GM12878 (cell line): ENCODE results near the gene ARSJ. TPM values are rescaled to one million over a fixed set of nuclear protein-coding genes. Genes with fewer than 3 reads are reported as not detected.

Experiments
- ATAC-seq: fragments of 200-7000 bp; cut with Tn5 transposase; 3 replicates; pipeline ENCODE4 v1.9.1; 2020; ENCODE audit warnings: mild to moderate bottlenecking, moderate library complexity
- BruUV-seq: library from RNA; stranded (reverse); fragments of 400-500 nt; replicated peaks from 2 replicates; lab custom pipeline; 2021; lab: Mats Ljungman, UMichigan
- CTCF ChIA-PET: fragments of 300-600 bp; sonication (Branson Sonifier 250); formaldehyde crosslinking; extraction: SDS; loops from one replicate; lab custom pipeline; 2021; ENCODE audit warnings: inconsistent platforms; lab: Yijun Ruan, JAX
- POLR2A ChIA-PET: fragments of 350-600 bp; formaldehyde crosslinking; extraction: SDS; loops from one replicate; lab custom pipeline; 2021; ENCODE audit warnings: inconsistent platforms; lab: Charles Lee
- RAD21 ChIA-PET: fragments of 300-600 bp; sonication (Branson Sonifier 250); formaldehyde crosslinking; loops from one replicate; lab custom pipeline; 2023; ENCODE audit warnings: antibody characterized with exemption; ENCODE audit not compliant: unreplicated experiment; lab: Charles Lee
- SMC1A ChIA-PET: fragments of 300-600 bp; sonication (Branson Sonifier 250); formaldehyde crosslinking; loops from one replicate; lab custom pipeline; 2023; ENCODE audit not compliant: unreplicated experiment, uncharacterized antibody; lab: Charles Lee
- DNase-seq: peaks from one replicate; pipeline ENCODE4 v3.0.0-alpha.2; 2011; ENCODE audit warnings: low read depth, low spot score
- FAIRE-seq: peaks from 3 replicates; lab custom pipeline; 2011; peaks lifted over from hg19 to GRCh38; lab: Jason Lieb, UNC
- H2AFZ ChIP-seq: 2 replicates; pipeline ENCODE4 v1.6.0; 2011; ENCODE audit warnings: low read depth, low read length, control low read depth; ENCODE audit not compliant: control insufficient read depth
- H3K27ac ChIP-seq: 2 replicates; pipeline ENCODE4 v1.5.1; 2011; ENCODE audit warnings: control low read depth; ENCODE audit not compliant: control insufficient read depth, insufficient read depth
- H3K27me3 ChIP-seq, 2 experiments: replicated peaks in 1 of 2; 2 replicates each; pipeline versions ENCODE4 v1.6.0 to v1.6.1; 2011; ENCODE audit warnings: low read length in 1 of 2; ENCODE audit not compliant: control insufficient read depth in 2 of 2, insufficient read depth in 2 of 2
- H3K36me3 ChIP-seq, 2 experiments: 2 replicates each; pipeline ENCODE4 v1.5.1; 2011; ENCODE audit warnings: low read length in 1 of 2; ENCODE audit not compliant: control insufficient read depth in 2 of 2, insufficient read depth in 2 of 2
- H3K4me1 ChIP-seq: 2 replicates; pipeline ENCODE4 v1.6.1; 2011; ENCODE audit warnings: mild to moderate bottlenecking, low read length, moderate library complexity, mixed read lengths; ENCODE audit not compliant: control insufficient read depth, insufficient read depth
- H3K4me2 ChIP-seq: 2 replicates; pipeline ENCODE4 v1.6.0; 2011; ENCODE audit warnings: control low read depth; ENCODE audit not compliant: control insufficient read depth, insufficient read depth
- H3K4me3 ChIP-seq: fragments of 200-600 bp; sonication (generic); 2 replicates; pipeline ENCODE4 v1.5.1; 2016
- H3K79me2 ChIP-seq: 2 replicates; pipeline ENCODE4 v1.6.0; 2011; ENCODE audit warnings: low read length; ENCODE audit not compliant: control insufficient read depth, insufficient read depth
- H3K9ac ChIP-seq: 2 replicates; pipeline ENCODE4 v1.8.0; 2011; ENCODE audit warnings: low read length, control low read depth, mixed read lengths; ENCODE audit not compliant: control insufficient read depth, insufficient read depth
- H3K9me3 ChIP-seq: replicated peaks from 3 replicates; pipeline ENCODE4 v1.5.1; 2011; ENCODE audit warnings: mild to moderate bottlenecking, low read length; ENCODE audit not compliant: control insufficient read depth, insufficient read depth
- H4K20me1 ChIP-seq: 2 replicates; pipeline ENCODE4 v1.6.0; 2011; ENCODE audit not compliant: control insufficient read depth, insufficient read depth
- BACH1 ChIP-seq: fragments of 450-650 bp; IDR thresholded peaks from 2 replicates; pipeline ENCODE4 v1.6.1; 2017; ENCODE audit warnings: mild to moderate bottlenecking, borderline replicate concordance
- ETV6 ChIP-seq, 2 experiments: fragments of 450-650 bp in 1 of 2; IDR thresholded peaks in 1 of 2; conservative IDR thresholded peaks in 1 of 2; 2 replicates each; pipeline ENCODE4 v1.6.1; 2014; ENCODE audit warnings: antibody characterized with exemption in 1 of 2, borderline replicate concordance in 1 of 2, low read depth in 1 of 2, mild to moderate bottlenecking in 1 of 2, moderate library complexity in 1 of 2
- IKZF2 ChIP-seq, 2 experiments: fragments of 450-650 bp; IDR thresholded peaks; 2 replicates each; pipeline ENCODE4 v1.6.1; 2017; ENCODE audit warnings: mild to moderate bottlenecking in 2 of 2, moderate library complexity in 2 of 2
- MYC ChIP-seq: IDR thresholded peaks from 2 replicates; pipeline ENCODE4 v1.6.1; 2011; ENCODE audit warnings: mild to moderate bottlenecking, low read length, moderate library complexity, inconsistent platforms; ENCODE audit not compliant: insufficient read depth, insufficient replicate concordance, insufficient read length, severe bottlenecking
- NR2F1 ChIP-seq: fragments of 450-650 bp; conservative IDR thresholded peaks from 2 replicates; pipeline ENCODE4 v1.6.1; 2017; ENCODE audit warnings: mild to moderate bottlenecking
- PAX5 ChIP-seq: IDR thresholded peaks from 2 replicates; pipeline ENCODE4 v1.6.1; 2011; ENCODE audit warnings: low read depth, low read length, borderline replicate concordance
- PAX8 ChIP-seq: fragments of 450-650 bp; IDR thresholded peaks from 2 replicates; pipeline ENCODE4 v1.6.1; 2017; ENCODE audit warnings: mild to moderate bottlenecking, moderate library complexity
- TAF1 ChIP-seq: IDR thresholded peaks from 2 replicates; pipeline ENCODE4 v1.6.1; 2011; ENCODE audit warnings: mild to moderate bottlenecking, low read depth, low read length, borderline replicate concordance
- TARDBP ChIP-seq: IDR thresholded peaks from 2 replicates; pipeline ENCODE4 v1.6.1; 2016; ENCODE audit warnings: borderline replicate concordance
- YBX1 ChIP-seq: fragments of 450-650 bp; IDR thresholded peaks from 2 replicates; pipeline ENCODE4 v1.6.1; 2016; ENCODE audit warnings: antibody characterized with exemption
- WGBS: methylation state at CpG from one replicate; pipeline ENCODE4 v1.1.6; 2016; ENCODE audit warnings: low lambda C conversion rate; ENCODE audit not compliant: insufficient replicate concordance, insufficient coverage; ENCODE audit errors: missing lambda C conversion rate; 5-methylcytosine and 5-hydroxymethylcytosine counted together
- in situ Hi-C: fragments of 300-500 bp; cut with MboI; formaldehyde crosslinking; loops from 9 replicates; pipeline ENCODE4 v1.14.3; 2018; ENCODE audit warnings: mixed read lengths
- intact Hi-C: fragments of 100-400 bp; cut with micrococcal nuclease; formaldehyde crosslinking; loops from one replicate; pipeline ENCODE4 v1.14.2; 2022; ENCODE audit not compliant: unreplicated experiment
- polyA plus RNA-seq, 11 experiments: library from polyadenylated mRNA; depleted of rRNA in 4 of 11; unstranded in 6 of 11; stranded (reverse) in 5 of 11; fragments of >200 nt; fragmentation: Nextera tagmentation in 4 of 11; fragmentation: Illumina TruSeq in 1 of 11; extraction: Ambion mirVana in 4 of 11; extraction: Trizol in 1 of 11; gene quantifications; 1 replicate in 1 of 11; 2 replicates in 10 of 11; pipeline versions ENCODE4 v1.2.1 to v1.2.3, GENCODE V29; 2011 to 2016; ENCODE audit warnings: inconsistent platforms in 2 of 11, missing spikeins in 2 of 11, low read depth in 1 of 11
- total RNA-seq, 4 experiments: library from RNA; depleted of rRNA in 3 of 4; stranded (reverse); fragments of >200 nt in 3 of 4; fragmentation: Illumina TruSeq in 1 of 4; extraction: Trizol in 1 of 4; gene quantifications; 2 replicates each; pipeline versions ENCODE4 v1.2.1 to v1.2.3, GENCODE V29; 2013 to 2021
- TF ChIP-seq, protein P1 (sequence below): fragments of 450-650 bp; IDR thresholded peaks from 2 replicates; pipeline ENCODE4 v1.6.1; 2017; ENCODE audit warnings: antibody characterized with exemption, mild to moderate bottlenecking, moderate library complexity

Gene ARSJ
- total and polyA plus RNA-seq, 10 of the 15 experiments (the other 5 are each of a cell fraction or from before 2014, with no cell fraction given), result under 0.01 to 0.19 (median 0.04) TPM; not detected in 5

DNA sequence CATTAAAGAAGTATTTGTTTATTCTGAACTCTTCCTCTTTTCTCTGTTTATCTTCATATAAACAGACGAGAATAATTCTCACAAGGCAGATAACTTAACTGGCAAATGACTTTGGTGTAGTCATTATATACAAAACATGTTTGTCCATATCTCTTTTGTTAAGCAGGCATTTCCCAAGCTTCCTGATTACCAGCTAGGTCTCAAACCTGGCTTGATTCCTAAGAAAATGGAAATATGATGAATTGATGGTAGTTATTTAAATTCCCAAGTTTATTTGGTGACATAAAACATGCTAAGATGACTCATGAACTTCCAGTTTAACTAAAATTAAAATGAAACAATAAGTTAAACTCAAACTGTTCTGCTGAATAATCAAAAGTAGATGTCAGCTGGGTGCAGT, 96.8 kb downstream of the ARSJ start:
- DNase-seq, result no peak
- Histone ChIP-seq H4K20me1 (no peaks in the 10 kb centered on the region), H3K27me3 (no peaks in the 10 kb centered on the region), H3K9ac (no peak overlapping the region)
- RAD21 ChIA-PET, result no interaction called here
- SMC1A ChIA-PET, result interaction anchor here (0.6 to 2.1 kb wide), 3 partner anchors 8 to 82 kb away, joined by 3 to 7 read pairs (median 6); no protein-coding TSS in a partner anchor
- intact Hi-C loops, result no loop called here
- TF ChIP-seq MYC (no peak), BACH1 (no peak), TARDBP (no peak), NR2F1 (no peak), PAX8 (no peak), YBX1 (no peak), PAX5 (no peak), TAF1 (no peak), ETV6 (conservative IDR thresholded peaks at IDR 0.05 in 1 of 2, IDR thresholded peaks at IDR 0.05 in 1 of 2; ENCODE audit: borderline replicate concordance in 1 of 2, low read depth in 1 of 2) (no peak), IKZF2 (IDR thresholded peaks at IDR 0.05) (no peak)
- TF ChIP-seq, protein P1, sequence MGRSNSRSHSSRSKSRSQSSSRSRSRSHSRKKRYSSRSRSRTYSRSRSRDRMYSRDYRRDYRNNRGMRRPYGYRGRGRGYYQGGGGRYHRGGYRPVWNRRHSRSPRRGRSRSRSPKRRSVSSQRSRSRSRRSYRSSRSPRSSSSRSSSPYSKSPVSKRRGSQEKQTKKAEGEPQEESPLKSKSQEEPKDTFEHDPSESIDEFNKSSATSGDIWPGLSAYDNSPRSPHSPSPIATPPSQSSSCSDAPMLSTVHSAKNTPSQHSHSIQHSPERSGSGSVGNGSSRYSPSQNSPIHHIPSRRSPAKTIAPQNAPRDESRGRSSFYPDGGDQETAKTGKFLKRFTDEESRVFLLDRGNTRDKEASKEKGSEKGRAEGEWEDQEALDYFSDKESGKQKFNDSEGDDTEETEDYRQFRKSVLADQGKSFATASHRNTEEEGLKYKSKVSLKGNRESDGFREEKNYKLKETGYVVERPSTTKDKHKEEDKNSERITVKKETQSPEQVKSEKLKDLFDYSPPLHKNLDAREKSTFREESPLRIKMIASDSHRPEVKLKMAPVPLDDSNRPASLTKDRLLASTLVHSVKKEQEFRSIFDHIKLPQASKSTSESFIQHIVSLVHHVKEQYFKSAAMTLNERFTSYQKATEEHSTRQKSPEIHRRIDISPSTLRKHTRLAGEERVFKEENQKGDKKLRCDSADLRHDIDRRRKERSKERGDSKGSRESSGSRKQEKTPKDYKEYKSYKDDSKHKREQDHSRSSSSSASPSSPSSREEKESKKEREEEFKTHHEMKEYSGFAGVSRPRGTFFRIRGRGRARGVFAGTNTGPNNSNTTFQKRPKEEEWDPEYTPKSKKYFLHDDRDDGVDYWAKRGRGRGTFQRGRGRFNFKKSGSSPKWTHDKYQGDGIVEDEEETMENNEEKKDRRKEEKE, result no peak
- TF ChIP-seq, all 136 proteins: peak for 0
- ChIA-PET CTCF (interaction anchor here (0.7 to 0.8 kb wide), 2 partner anchors 13 to 38 kb away, joined by 3 read pairs; no protein-coding TSS in a partner anchor), POLR2A (interaction anchor here (0.7 kb wide), 1 partner anchor 411 kb away, joined by 3 read pairs; no protein-coding TSS in a partner anchor)
- in situ Hi-C loops, result no loop called here
- no peaks in the 10 kb centered on the region for H3K36me3 ChIP-seq
- no peak overlapping the region for H3K27ac ChIP-seq
- H3K4me3 ChIP-seq, result no peak overlapping the region
- peaks cover 2% of the 10 kb centered on the region; the same call in 2 of the 3 replicates for H3K9me3 ChIP-seq
- peak overlapping the region; percentile 44 for H2AFZ ChIP-seq
- BruUV-seq, result no TSS peak
- H3K4me1 ChIP-seq, result no peaks in the 10 kb centered on the region
- no peaks in the 10 kb centered on the region for H3K79me2 ChIP-seq
- 47% methylated on average over 1 of the region's 1 CpG for WGBS
- FAIRE-seq (no peak), ATAC-seq (no peak)
- H3K4me2 ChIP-seq, result no peak overlapping the region
